NCI-H82 treated with DMSO at 0.1 percent for 48 hours (cell line): ENCODE results near the gene CYTH4.

Source experiments
- DNase-seq: peaks from one replicate; lab custom pipeline; 2025; ENCODE audit not compliant: unreplicated experiment; lab: John Stamatoyannopoulos, UW

CYTH4 gene

GRCh38 chr22:37288521-37288920 is 6.2 kb downstream of the CYTH4 start:
- no peak for DNase-seq

DNA sequence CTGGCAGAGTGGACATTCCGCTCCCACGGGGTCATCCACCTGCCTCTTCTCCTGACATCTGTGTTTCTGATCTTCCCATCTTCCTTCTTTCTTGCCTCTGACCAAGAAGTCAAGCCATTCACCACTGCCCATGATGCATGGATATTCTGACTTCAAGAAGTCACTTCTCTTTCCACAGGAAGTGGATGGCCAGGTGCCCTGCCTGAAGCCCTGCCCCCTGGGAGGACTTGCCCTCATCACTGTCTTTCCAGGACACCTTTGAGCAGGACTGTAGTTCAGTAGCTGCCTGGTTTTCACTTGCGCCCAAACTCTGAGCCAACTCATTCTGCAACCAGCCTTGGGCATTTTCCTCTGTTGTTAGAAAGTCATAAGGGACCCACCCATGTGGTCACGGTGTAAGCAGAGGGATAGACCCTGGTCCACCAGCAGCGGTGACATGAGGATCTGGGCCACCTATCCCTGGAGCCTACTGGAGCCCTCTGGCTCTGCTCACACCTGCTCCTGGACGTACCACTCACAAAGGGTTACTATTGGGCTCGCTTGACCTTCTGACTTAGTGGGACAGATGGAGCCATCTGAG is 6.9 kb downstream of the CYTH4 start:
- no peak for DNase-seq

GRCh38 chr22:37290737-37291136 is 8.4 kb downstream of the CYTH4 start:
- DNase-seq, result no peak

DNA sequence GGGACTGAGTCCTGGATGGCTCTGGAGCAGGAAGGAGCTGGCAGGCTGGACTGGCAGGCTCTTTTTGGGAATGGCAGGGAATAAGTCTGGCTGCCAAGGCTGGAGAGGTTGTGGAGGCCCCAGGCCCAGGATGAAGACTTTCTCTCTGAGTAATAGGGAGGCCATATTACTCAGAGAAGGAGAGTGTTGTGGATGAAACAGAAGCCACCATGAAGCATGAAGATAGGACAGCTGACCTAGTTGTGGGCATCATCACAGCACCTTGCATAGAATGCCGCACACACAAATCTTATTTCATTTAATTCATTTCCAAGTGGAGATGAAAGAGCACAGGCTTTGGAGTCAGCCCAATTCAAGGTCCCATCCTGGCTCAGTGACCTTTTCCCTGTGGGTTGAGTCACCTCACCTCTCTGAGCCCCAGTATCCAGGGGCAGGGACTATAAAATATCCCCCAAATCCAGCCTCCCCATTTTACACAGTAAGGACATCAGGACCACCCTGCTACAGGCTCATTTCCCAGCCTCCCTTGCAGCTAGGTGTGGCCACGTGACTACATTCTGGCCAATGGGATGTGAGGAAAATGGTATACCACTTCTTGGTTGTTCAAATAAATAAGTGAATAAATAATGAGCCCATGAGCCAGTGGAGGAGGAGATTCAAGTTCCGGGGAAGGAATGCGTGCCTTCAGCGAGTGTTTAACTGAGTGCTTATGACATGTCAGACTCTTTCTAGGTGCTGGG is 9.4 kb downstream of the CYTH4 start:
- no peak for DNase-seq

- DNase-seq, result no peak
Observed at GRCh38 chr22:37292641-37293040, 10.3 kb downstream of the CYTH4 start.

DNA sequence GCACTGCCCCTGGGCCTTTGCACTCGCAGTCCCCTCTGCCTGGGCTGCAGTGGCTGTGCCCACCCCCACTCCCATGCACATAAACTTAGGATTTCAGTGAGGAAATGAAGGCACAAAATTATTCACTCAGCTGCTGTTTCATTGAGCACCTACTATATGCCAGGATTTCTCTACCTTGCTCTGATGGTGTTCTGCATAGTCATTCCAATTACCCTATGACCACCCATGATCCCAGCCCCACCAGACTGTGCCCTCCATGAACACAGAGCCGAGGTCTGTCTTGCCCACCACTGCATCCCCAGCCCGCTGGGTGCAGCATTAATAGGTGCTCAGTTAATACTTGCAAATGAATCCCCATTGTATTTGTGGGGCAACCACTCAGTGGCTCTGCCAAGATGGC is 10.9 kb downstream of the CYTH4 start:
- DNase-seq, result no peak

DNA sequence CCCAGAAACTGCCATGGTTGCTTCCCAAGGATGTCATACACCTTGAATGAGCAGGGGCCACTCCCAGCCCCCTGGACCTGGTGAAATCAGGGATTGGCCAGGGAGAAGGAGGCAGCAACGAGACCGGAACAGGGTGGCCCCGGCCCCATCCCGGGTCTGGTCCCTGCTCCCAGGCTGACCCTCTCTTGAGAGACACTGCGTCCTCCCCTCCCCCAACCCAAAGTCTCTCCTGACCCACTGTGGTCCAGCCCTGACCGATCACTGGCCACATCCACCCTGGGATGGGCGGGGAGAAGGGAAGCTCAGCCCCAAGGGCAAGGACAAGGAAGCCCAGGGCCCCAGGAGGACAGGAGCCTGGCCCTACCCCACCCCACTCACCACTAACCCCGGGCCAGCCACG is 12.4 kb downstream of the CYTH4 start:
- DNase-seq, result no peak

DNA sequence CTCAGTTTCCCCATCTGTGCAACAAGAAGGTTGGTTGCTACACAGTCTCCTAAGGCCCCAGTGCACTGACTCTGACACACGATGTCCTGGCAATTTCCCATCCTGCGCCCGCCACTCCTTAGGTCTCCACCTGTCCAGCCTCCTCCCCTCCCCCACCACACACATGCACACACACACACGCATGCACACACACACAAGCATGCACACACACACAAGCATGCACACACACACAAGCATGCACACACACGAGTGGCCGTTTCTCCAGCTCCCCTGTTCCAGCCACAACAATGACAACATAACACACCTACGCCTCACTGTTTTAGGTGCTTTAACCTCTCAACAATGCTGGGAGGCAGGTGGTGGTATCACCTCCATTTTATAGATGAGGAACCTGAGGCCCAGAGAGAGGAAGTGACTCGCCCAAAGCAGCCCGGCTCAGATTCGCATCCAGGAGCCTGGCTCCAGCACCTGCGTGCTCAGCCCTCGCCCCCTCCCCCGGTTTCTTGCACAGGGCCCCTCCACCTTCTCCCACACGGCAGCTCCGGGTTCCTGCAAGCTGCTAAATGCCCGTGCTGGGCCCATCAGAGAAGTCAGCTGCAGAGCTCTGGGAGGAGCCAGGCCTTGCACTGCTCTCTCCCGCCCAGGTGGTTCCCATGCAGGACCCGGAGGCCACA is 13.0 kb downstream of the CYTH4 start:
- no peak for DNase-seq

DNA sequence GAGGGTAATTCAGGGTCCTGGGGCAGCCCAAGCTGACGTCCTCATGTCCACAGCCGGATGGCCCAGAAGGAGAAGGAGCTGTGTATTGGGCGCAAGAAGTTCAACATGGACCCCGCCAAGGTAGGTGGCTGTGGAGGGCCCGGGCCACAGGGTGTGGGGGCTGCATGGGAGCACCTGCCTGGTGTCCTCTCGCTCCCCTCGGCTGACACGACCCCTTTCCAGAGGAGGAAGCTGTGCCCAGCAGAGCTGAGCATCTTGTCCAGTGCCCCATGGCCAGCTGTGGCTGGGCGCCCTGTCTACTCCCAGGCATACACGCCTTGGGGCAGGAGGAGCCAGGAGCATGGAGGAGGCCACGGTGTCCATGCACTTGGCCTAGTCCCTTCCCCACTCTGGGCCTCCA is 13.6 kb downstream of the CYTH4 start:
- no peak for DNase-seq

DNA sequence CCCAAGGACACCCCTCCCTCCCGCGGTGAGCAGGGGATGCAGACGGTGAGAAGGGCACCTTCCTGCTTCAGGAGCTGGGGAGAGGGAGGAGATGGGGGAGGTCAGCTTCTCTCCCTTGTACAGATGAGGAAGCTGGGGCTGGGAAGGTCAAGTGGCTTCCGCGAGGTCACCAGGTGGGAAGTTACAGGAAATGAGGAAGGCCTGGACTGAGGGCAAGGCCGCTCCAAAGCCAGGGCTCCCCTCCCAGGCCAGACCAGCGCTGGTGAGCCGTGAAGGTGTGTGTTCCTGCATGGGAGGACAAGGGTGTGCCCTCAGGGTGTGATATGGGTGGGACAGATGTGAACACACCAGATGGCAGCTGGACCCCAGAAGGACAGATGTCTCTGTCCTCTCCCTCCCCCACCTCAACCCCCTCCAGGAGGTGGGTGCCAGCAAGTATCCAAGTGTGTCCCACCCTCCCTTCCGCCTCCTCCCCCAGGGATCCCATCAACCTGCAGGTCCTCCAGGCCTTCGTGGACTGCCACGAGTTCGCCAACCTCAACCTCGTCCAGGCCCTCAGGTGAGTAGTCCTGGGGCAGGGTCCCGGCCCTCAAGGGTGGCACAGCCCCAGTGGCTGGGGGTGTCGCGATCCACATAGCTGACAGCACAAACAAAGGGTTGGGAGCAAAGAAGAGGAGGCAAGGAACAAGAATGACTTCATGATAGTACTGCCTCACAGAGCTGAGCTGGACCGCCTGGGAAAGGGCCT is 16.6 kb downstream of the CYTH4 start:
- no peak for DNase-seq

GRCh38 chr22:37299969-37300509 is 17.7 kb downstream of the CYTH4 start:
- DNase-seq, result no peak

GRCh38 chr22:37300551-37301017 is 18.3 kb downstream of the CYTH4 start:
- DNase-seq, result no peak

DNA sequence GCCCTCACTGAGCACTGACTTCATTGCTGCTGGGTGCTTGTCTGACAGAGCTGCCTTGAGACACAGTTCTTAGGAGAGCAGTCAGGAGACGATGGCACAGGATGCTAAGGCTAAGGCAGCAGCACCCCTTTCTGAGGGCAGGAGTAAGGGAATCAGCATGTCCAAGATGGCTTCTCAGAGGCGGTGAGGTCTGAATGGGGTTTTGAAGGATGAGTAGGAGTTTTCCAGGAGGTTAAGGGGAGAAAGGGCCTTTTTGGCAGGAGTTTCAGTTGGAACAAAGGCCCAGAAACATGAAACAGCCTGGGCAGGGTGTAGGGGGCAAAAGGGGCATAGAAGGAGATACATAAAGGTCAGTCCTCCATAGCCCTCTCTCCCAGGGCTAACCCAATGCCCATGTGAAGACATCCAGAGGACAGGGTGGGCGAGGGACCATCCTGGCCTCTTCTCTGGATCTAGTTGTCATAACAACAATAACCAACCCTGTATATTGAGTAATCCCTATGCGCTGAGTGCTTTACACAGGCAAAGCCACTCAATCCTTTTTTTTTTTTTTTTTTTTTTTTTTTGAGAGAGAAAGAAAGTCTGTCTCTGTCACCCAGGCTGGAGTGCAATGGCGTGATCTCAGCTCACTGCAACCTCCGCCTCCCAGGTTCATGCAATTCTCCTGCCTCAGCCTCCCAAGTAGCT is 19.0 kb downstream of the CYTH4 start:
- DNase-seq, result no peak

DNA sequence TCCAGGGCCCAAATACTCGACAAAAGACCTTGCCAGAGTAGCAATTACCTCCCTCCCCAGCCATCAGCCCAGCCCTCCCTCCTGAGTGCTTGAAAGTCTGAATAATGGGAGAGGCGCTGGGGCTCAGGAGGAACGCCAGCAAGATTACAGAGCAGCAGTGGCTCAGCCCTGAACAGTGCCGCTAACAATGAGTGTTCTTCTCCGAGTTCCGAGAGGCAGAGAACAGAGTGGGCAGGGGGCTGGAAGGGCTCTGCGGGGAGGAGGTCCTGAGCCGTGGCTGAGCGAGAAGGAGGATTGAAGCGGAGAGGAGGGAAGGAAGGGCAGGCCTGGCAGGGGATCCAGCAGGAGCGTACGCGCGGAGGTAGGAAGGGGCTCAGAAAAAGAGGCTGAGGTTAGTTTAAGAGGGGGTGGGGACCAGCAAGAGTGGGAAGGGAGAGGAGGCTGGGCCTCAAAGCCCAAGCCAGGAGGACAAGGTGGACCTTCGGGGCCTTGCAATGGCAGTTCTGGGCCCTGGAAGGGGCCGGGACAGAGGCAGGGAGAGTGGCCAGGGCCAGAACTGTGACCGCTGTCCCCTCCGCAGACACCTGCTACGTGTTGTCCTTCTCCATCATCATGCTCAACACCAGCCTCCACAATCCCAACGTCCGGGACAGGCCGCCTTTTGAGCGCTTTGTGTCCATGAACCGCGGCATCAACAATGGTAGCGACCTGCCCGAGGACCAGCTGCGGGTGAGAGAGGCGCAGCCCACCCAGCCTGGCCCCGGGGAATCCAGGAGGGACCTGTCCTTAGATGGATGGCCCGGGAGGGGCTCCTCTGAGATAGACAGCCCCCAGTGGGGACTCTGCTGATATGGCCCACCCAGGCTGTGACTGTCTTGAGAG is 20.6 kb downstream of the CYTH4 start:
- DNase-seq, result no peak

DNA sequence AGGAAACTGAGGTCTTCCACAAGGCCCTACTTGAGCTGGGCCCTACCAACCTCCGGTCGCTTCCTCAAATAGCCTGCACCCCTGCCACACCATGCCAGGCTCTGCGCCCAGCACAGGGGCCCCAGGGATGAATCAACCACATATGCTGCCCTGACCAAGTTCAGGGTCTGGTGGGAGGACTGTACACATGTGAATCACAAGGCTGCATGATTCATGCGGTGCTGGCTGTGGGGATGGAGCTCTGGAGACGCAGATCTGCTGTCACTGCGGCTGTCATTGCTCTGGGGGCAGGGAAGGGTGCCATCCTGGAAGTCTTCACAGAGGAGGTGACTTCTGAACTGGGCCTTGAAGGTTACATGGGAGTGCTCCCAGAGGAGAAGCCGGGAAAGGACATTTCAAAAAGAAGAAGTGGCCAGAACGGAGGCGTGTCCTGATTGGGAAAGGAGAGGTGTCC is 21.5 kb downstream of the CYTH4 start:
- DNase-seq, result no peak

DNA sequence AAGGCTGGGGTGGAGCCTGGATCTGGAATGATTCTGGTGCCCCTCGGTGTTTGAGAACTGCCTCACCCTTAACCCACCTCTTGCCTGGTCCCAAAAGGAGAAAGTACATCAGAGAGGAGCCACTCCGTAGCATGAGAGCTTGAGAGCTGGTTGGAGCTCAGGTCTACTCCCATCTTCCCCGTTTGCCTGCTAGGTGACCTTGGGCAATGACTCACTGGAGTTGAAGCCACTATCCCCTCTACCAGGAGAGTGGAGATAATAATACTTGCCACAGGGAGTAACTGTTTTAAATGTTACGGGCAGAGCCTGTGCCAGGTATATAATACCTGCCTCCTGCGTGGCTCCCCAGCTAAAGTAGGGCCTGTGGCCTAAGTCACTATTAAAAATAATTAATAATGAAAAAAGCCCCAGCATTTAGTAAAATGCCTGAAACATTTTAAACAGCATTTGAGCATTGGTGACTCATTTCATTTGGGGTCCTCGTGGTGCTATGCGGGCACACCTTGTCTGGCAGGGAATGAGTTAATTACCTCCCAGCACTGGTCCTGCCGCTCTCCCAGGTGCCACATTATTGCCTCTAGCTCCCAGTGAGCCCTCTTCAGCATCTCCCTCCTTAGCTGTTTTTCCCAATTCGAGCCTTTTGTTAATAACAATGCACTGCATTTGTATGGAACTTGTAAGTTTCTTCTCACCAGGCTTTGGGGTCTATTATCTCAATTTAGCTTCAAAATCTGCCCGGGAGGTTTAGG is 22.5 kb downstream of the CYTH4 start:
- no peak for DNase-seq

DNA sequence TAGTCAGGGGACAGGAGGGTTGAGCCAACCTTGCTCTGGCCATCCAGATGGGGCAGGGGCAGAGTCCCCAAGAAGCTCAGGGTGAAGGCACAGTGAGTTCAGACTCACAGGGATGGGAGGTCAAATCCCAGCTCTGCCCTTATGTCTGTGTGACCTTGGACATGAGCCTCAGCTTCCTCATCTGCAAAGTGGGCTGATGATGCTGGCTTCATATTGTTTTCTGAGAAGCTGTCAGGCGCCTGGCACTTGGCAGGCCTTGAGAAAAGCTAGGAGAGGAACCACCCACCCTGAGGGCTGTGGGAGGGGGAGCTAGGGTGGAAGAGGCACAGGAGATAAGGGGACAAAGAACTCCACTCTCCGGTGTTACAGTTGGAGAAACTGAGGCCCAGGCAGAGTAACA is 23.6 kb downstream of the CYTH4 start:
- no peak for DNase-seq

GRCh38 chr22:37306494-37306829 is 24.2 kb downstream of the CYTH4 start:
- no peak for DNase-seq
